CD4-positive, alpha-beta T cell treated with Interleukin-1 beta for 1 hour (primary cell): ENCODE data around the gene JAM2.
"Not testable (repeated sequence)": the region's sequence is repeated elsewhere in the genome, so short reads cannot be mapped to it uniquely, and the experiment has no call there.

Experiments used
- DNase-seq, 2 donors: peaks; one replicate each; pipeline ENCODE4 v3.0.0-alpha.2; 2020 to 2022

The JAM2 gene, protein sequence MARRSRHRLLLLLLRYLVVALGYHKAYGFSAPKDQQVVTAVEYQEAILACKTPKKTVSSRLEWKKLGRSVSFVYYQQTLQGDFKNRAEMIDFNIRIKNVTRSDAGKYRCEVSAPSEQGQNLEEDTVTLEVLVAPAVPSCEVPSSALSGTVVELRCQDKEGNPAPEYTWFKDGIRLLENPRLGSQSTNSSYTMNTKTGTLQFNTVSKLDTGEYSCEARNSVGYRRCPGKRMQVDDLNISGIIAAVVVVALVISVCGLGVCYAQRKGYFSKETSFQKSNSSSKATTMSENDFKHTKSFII

DNA sequence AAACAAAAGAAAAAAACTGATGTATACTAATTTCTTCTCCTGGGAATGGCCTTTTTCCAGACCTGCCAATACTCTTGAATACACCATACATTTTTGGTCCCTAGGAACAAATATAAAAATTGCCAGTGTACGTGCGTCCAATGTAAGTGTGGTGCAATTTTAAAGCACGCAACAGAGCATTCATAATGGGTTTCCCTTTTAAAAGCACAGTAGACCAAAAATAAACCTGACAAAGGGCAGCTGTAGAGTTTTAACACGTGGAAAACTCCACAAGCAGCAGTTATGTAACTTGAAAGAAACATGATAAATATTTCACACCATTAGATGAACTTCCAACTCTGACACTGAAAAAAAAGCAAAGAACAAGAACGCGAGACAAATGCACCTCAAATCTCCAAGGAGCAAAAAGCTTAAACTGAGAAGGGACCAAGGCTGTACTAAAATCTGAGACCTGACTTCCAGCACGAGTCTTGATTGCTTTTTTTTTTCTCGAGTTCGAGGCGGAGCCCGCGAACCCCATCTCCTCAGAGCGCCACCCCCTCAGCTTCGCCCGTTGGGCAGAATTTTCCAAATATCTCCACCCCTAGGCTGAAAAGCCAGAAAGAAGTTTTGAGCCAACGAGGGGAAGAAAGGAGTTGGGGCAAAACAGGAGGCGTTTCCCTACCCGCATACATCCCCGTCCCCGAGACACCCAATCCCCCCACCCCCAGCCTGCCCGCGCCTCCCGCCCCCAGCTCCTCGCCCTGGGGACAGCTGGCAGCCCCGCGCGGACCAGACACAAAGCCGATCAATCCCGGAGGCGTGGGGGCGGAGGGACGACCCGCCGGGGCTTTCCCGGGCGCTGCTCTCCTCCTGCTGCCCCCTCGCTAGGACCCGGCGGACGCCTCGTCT lies at the start of gene JAM2:
JAM2 (plus strand) TSS at position 599 of the 891 bp plus-strand sequence. CDS start 564 bp downstream, outside the sequence.
- DNase-seq: peak; percentile 32 to 39

DNA sequence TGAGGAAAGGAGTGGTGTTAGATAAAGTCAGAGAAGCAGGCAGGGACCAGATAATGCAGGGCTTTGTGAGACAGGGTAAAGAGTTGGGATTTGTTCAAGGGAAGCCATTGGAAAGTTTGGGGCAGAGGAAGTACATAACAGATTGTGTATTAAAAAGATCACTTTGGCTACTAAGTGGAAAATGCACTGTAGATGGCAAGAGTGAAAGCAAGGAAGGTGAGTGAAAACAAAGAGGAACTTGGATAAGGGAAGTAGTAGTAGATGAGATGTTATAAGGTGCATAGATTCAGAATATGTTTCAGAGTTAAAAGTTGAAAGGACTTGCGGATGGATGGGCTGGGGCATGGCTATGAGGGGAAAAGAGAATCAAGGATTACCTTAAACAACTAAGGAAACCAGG lies 49.2 kb upstream of the JAM2 start:
- no peak for DNase-seq

DNA sequence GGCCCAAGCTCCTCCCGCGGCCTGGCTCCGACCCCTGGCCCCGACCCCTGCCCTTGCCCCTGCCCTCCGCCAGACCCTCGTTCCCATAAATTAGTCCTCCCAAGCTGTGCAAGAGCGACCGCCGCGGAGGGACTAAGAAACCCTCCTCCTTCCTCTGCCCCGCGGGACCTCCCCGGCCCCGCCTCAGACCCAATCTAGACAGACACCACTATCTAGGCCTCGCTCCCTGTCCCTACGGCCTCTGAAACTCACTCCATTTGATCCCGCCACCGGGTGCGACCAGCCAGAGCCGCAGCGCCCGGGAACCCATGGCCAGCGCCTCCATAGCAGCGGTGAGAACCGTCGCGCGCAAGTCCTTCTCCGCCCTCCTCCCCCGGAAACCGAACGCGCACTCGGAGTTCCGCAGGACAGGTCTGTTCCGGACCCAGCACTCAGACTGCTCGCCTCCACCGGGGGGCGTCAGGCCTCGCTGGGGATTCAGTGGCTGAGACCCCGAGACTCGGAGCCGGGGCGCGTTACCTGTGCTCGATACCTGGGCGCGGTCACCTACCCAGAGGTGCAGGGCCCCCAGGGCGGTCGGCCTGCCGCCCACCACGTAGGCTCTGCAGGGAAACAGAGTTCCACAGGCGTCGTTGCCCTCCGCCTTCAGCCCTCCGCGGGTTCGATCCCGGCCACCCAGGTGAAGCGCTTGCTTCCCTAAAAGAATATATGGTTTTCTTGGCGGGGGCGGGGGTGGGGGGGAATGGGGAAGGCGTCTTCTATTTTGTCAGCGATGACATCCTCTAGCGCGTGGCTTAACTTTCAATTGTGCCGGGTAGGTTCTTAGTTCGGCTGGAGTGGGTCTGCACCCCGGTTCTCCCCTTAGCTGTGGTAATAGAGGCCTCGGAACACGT lies 31.7 kb upstream of the JAM2 start, which contains the start of gene MRPL39:
MRPL39 (minus strand) TSS at position 331 of the 893 bp plus-strand sequence; CDS start at position 325, 6 bp downstream.
- peak; percentile 86 to 88 for DNase-seq

DNA sequence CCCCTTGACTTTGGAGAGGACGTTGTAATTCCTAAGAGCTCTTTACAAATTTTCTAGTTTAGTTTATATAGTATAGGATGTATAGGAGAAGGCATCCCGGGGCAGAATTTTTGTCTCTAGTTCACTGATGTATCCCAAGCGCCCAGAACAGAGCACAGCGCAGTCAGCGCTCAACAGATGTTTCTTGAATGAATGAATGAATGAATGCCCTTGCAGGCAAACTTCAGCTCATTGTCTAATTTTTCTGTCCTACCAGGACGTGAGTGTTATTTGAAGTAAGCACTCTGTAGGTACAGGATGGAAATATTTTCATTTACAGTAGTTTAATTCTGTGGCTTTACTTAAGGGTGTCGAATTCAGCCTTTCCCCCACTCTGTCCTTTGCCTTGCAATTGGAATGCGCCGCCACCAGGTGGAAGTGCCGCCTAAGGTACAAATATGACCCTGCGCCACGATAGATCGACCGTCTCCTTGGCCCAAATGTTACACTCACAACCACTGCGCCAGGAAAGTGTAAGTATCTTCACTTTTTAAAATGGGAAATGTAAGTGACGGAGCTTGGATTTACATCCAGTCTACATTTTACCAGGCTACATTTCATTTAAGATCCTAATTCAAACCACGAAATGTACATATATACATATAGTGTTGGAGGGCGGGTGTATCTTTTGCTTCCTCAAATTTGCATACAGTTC lies 30.9 kb upstream of the JAM2 start:
- peak; percentile 80 to 85 for DNase-seq

DNA sequence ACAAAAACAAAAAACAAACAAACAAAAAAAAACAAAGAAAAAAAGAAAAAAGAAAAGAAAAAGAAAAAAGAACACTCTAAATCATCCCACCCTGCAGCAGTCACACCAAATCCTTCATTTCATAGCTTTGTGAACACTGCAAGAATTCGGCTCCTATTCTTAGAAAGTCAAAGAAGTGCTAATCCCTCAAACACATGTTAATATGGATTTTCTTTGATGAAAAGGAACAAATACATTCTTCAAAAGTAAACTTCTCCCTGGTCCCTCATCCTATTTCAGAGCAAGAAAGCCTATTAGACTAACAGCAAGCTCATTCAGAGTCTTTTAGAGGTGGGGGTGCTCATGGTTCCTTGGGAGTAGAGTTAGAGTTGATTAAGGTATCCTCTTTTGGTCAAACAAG lies 24.6 kb upstream of the JAM2 start:
- no peak for DNase-seq

DNA sequence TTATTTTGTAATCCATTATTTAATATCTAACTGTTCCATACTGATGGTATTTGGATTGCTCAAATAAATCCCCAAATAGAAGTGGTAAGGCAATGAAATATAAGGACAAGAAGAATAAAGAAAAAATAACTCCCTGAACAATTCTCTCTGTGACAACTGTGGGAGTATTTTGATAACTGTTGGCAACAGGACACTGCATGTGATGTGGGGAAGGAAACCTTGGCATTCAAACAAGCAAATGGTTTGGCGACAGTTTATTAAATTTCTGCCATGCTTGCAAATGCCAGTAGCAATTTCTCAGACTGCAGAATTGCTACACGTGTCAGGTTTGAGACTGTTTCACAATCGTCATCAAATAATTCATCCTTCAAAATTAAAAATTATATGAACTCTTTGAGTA lies 23.2 kb upstream of the JAM2 start:
- no peak for DNase-seq

DNA sequence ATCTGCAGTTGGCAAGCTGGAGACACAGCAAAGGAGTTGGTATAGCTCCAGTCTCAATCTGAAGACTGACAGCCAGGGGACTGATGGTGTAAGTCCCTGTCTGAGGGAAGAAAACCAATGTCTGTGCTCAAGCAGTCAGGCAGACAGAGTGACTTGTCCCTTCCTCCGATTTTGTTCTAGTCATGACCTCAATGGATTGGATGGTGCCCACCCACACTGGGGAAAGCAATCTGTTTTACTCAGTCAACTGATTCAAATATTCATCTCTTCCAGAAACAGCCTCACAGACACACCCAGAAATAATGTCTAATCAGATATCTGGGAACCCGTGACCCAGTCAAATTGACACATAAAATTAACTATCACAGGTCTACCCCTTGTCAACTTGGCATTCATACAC lies 19.9 kb upstream of the JAM2 start:
- no peak for DNase-seq

DNA sequence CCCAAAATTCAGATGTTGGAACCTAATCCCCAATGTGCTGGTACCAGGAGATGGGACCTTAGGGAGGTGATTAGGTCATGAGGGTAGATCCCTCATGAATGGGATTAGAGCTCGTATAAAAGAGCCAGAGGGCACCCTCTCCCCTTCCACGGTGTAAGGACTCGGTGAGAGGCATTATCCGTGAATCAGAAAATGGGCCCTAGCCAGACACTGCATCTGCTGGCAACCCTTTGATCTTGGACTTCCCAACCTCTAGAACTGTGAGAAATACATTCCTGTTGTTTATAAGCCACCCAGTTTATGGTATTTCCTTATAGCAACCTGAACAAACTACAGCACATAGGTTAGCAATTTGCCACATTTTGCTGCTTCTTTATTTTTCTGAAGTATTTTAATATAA lies 14.5 kb upstream of the JAM2 start:
- no peak for DNase-seq

DNA sequence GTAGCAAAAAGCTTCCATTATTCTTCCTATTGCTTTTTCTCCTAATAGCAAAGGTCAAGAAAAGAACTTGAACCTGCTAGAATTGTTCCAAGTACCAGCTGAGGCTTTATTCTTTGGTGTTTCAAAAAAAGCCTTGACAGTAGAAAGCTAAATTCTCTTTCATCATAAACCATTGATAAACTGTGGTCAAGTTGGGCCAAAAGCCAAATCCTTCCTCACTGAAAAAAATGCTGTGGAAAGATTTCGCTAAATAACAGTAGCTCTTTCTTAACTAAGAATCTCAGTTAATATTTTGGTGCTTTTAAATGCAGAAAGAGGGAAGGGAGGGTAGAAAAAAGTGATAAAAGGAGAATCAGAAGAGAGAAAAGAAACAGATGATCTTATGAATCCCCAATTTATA lies 14.0 kb upstream of the JAM2 start:
- no peak for DNase-seq

DNA sequence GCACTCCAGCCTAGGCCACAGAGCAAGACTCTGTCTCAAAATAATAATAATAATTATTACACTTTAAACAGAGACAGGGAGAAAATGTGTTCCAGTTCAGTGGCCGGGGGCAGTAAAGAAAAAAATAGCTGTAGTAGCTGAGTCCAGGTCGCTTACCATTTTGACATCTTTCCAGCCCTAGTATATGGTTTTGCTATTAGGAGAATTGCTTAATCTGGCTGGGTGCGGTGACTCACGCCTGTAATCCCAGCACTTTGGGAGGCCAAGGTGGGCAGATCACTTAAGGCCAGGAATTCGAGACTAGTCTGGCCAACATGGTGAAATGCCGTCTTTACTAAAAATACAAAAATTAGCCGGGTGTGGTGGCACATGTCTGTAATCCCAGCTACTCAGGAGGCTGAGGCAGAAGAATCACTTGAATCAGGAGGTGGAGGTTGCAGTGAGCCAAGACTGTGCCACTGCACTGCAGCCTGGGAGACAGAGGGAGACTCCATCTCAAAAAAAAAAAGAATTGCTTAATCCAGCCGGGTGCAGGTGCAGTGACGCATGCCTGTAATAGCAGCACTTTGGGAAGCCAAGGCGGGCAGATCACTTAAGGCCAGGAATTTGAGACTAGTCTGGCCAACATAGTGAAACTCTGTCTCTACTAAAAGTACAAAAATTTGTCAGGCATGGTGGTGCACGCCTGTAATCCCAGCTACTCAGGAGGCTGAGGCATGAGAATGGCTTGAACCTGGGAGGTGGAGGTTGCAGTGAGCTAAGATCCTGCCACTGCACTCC lies 13.1 kb upstream of the JAM2 start:
- DNase-seq: not testable (repeated sequence)

DNA sequence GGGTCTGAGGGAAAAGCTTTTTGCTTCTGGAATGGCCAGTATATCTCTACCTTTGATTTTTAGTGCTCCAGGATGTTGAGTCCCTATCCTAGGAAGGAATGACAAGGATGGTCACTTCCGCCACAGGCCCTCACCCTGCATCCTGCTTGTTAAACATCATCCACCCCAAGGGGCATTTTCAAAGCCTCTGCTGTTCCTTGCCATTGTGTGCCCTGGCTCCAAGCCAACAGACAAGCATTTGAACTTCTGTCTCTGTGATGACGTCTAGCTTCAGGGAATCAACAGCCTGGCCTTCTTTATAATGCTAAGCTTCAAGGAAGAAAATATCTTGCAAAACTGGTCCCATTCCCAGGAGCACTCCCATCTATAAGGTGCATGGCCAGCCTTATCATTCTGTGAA lies 12.3 kb upstream of the JAM2 start:
- no peak for DNase-seq

DNA sequence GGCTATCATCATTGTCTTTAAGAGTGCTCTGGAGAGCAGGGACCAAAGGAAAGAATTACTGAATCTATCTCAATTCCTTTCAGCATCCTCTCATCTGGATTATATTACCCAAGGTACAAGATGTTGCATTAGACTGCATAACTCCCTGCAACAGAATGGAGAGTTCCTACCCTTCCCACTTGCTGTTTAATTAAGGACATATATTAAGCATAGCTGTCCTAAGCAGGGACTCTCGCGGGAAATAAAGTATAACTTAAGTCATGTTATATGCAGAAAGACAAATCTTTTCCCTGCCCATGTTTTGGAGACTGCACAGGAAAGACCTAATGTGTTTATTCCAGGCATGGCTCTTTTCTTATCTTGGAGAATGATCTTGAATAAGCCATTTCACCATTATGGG lies 6.8 kb upstream of the JAM2 start:
- no peak for DNase-seq

DNA sequence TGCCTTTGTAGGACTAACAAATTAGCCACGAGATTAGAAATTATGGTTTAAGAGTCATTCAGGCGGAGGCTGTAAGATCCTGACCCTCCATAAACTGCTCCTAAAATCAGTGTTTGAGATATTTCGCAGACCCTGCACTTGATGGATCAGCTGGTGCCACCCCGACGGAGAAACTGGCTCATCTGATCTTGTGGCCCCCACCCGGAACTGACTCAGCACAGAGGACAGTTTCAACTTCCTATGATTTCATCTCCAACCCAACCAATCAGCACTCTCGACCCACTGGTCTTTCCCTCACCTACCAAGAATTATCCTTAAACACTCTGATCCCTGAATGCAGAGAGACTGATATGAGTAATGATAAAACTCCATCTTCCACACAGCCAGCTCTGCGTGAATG lies 3.7 kb upstream of the JAM2 start:
- DNase-seq: no peak

DNA sequence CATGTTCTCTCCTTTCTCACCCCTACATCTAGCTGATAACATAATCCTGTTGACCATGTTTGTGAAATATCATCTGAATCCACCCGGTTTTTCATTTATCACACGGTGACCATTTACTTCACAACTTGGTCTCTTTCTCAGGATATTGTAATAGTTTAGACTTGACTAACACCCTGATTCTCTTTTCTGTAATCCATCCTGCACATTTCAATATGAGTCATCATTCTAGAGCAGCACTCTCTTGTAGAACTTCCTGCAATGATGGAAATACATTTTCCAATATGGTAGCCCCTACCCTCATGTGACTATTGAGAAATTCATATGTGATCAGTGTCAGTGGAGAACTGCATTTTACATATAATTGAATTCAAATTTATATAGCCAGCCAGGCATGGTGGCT lies 2.3 kb upstream of the JAM2 start:
- DNase-seq: no peak

DNA sequence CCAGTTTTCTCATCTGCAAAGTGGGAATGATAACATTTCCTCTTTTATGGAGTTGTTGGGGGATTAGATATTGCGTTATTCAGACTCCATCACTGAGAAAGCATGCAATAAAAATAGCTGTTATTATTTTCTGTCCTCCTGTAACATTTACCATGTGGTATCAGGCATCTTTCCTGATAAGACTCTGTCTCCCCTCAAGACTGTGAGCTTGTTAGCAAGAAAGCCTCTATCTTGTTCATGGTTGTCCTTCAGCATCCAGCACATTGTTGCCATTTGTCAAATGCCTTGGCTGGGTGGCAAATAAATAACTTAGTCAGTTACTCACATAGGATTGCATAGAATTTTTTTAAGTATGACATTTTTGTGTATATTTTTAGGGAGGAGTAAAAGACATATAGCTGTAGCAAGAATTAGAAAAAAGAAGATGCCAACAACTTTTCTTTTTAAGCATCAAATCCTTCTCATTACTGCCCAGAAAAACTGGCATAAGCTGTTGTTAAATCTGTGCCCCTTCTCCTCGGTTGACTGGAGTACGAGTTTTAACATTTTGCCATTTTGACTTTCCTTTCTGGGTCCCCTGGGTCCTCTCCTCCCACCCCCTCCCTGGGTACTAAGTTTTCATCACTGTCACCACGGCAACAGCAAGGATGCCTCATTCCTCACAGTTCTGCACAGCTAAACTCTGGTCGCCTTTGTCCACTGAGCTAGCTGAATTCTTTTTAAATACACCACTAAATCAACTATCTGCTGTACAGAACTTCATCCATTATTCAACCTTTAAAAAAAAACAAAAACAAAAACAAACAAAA lies 1.0 kb upstream of the JAM2 start:
- peak in 1 of 2 donors; percentile 12 for DNase-seq

DNA sequence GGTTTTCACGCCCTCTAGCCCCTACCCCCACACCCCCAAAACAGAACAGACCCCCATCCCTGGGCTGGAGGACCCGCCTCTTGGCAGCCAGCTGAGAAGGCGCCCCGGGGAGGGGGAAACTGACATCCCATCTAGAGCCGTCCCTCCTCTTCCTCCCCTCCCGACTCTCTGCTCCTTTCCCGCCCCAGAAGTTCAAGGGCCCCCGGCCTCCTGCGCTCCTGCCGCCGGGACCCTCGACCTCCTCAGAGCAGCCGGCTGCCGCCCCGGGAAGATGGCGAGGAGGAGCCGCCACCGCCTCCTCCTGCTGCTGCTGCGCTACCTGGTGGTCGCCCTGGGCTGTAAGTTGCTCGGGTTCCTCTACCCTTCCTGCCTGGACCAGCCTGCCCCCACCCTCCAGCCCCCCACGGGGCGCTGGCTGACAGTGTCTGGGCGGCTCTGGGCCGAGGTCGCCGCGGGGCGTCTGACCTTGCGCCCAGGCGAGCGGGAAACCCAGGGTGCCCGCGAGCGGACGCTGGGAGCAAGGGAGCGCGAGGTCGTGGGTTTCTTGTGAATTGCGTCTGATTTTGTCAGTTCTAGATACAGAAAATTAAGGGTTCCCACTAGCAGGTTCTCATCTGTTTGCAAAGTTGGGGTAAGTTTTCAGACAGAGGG lies 618 bp downstream of the JAM2 start:
- DNase-seq: peak; percentile 44 to 60

DNA sequence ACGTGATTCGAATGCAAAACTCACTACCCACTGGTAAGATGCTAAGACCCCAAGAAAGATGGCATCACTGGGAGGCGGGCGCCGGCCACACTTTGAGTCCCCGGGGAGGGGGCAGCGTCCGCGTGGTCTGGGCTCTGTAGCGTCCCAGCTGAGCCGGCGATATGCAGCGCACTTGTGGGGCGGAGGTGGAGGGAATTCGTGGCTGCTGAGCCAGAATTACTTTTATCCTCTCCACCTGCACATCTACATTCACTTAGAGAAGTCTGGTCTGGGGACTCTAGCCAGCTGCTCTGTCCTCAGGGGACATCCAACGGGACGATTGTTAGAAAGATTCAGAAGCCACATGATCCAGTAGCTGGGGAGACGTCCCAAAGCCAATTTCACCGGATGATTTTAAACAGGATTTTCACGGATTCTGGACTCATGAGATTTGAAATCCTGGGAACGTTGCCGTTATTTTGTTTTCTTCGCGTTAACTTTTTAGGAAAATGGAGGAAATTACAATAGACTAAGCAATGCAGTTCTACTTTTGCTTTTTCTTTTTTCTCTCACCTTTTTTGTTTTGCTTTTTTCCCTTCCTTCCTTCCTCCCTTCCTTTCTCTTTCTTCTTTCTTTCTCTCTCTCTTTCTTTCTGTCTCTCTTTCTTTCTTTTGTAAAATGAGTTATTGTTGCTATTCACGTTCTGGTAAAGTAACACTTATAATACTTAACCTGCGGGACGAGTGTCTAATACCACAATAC lies 1.3 kb downstream of the JAM2 start:
- no peak for DNase-seq

DNA sequence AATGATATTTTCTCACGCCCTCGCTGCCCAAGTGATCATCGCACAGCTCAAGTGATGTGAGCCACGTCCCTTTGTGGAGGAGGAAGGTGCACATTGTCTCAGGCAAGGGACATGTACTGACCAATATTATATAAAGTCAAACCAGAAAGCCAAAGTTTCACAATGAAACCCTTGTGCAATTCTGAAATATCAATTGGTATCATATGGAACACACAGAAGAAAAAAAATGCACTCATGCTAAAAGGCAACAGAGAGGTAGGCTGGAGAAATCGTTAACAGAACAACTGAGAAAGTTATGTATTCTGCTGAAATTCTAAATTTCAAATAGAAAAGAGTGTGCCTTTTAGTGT lies 1.9 kb downstream of the JAM2 start:
- DNase-seq: no peak

DNA sequence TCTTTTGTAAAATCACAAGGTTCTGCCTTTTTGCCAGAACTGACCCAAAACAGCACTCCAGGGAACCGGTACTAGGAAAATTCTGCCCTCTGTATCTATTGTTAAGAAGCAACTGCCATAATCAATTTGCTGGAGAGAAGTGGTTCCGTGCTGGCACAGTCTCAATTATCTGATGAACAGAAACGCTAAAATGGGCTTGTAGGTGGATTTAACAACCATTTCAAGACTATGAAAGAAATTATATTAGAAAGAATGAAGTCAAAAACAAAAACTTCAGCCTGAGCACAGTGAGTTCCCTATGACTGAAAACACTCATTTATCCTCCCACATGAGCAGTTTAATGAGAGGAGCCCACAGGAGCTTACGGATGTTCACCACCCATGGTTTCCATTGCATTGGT lies 4.4 kb downstream of the JAM2 start:
- DNase-seq: no peak

DNA sequence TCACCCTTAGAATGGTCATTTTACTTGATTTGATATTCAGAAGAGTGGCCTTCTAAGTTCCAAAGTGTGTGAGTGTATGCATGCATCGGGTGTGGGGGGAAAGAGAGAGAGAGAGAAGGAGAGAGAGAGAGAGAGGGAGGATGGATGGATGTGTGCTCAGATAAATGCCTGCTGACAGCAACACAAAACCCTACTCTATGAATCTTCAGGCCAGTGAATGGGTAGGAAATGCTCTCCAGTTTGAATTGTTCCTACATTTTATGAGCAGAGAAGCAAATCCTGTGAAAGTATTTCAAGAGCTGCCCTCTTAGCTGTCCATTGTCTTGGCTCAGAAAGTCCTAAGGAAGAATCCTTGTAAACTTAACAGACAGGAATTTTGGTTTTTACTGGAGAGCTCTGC lies 7.4 kb downstream of the JAM2 start:
- no peak for DNase-seq
